DOHH2 (cell line): ENCODE data around the gene ADO.

ENCODE experiments used
- H3F3A ChIP-seq: fragments of 200-600 bp; sonication (generic), shearing (Covaris generic); 2 replicates; pipeline ENCODE4 v1.6.0; 2016; ENCODE audit warnings: antibody characterized with exemption, mild to moderate bottlenecking; ENCODE audit not compliant: control insufficient read depth, insufficient read depth
- H3K27ac ChIP-seq: fragments of 200-600 bp; sonication (generic); 2 replicates; pipeline ENCODE4 v1.5.1; 2014; ENCODE audit warnings: low read depth, mild to moderate bottlenecking, low read length, moderate library complexity
- H3K27me3 ChIP-seq: fragments of 200-600 bp; sonication (generic); 2 replicates; pipeline ENCODE4 v1.6.1; 2014; ENCODE audit warnings: mild to moderate bottlenecking, low read length, mixed read lengths; ENCODE audit not compliant: control insufficient read depth
- H3K36me3 ChIP-seq: fragments of 200-600 bp; sonication (generic); 2 replicates; pipeline ENCODE4 v1.6.1; 2014; ENCODE audit warnings: mild to moderate bottlenecking, low read length, moderate library complexity, mixed read lengths; ENCODE audit not compliant: control insufficient read depth
- H3K4me1 ChIP-seq: fragments of 200-600 bp; sonication (generic); 2 replicates; pipeline ENCODE4 v1.6.1; 2014; ENCODE audit warnings: mild to moderate bottlenecking, low read length, mixed read lengths; ENCODE audit not compliant: control insufficient read depth
- H3K4me2 ChIP-seq: fragments of 200-600 bp; sonication (generic); 2 replicates; pipeline ENCODE4 v1.6.0; 2014; ENCODE audit warnings: mild to moderate bottlenecking, low read length, moderate library complexity
- H3K4me3 ChIP-seq: fragments of 200-600 bp; sonication (generic); 2 replicates; pipeline ENCODE4 v1.5.1; 2014; ENCODE audit warnings: mild to moderate bottlenecking, low read length, mixed read lengths
- H3K79me2 ChIP-seq: fragments of 200-600 bp; sonication (generic); 2 replicates; pipeline ENCODE4 v1.6.1; 2014; ENCODE audit warnings: mild to moderate bottlenecking, low read length, mixed read lengths; ENCODE audit not compliant: control insufficient read depth
- H3K9me2 ChIP-seq: fragments of 200-600 bp; sonication (generic); replicated peaks from 2 replicates; pipeline ENCODE4 v1.6.1; 2014; ENCODE audit warnings: mild to moderate bottlenecking, low read length, mixed read lengths; ENCODE audit not compliant: control insufficient read depth
- H3K9me3 ChIP-seq: fragments of 200-600 bp; sonication (generic); 2 replicates; pipeline ENCODE4 v1.6.1; 2014; ENCODE audit warnings: antibody characterized with exemption, low read length, mixed read lengths; ENCODE audit not compliant: control insufficient read depth, insufficient read depth
- H4K20me1 ChIP-seq: fragments of 200-600 bp; sonication (generic); 2 replicates; pipeline ENCODE4 v1.6.0; 2014; ENCODE audit warnings: low read depth, mild to moderate bottlenecking, antibody characterized with exemption, low read length, moderate library complexity; ENCODE audit not compliant: control insufficient read depth, insufficient read depth
- EZH2phosphoT487 ChIP-seq: fragments of 200-600 bp; sonication (generic); IDR thresholded peaks from 2 replicates; pipeline ENCODE4 v1.6.1; 2017; ENCODE audit warnings: borderline replicate concordance, mild to moderate bottlenecking, antibody characterized with exemption, low read length, moderate library complexity, mixed read lengths
- TF ChIP-seq, protein P1 (sequence below): fragments of 200-600 bp; sonication (generic); IDR thresholded peaks from one replicate; pipeline ENCODE4 v1.5.1; 2014; ENCODE audit warnings: antibody characterized with exemption, mild to moderate bottlenecking, low read depth, low read length; ENCODE audit not compliant: poor library complexity, severe bottlenecking

ADO gene

DNA sequence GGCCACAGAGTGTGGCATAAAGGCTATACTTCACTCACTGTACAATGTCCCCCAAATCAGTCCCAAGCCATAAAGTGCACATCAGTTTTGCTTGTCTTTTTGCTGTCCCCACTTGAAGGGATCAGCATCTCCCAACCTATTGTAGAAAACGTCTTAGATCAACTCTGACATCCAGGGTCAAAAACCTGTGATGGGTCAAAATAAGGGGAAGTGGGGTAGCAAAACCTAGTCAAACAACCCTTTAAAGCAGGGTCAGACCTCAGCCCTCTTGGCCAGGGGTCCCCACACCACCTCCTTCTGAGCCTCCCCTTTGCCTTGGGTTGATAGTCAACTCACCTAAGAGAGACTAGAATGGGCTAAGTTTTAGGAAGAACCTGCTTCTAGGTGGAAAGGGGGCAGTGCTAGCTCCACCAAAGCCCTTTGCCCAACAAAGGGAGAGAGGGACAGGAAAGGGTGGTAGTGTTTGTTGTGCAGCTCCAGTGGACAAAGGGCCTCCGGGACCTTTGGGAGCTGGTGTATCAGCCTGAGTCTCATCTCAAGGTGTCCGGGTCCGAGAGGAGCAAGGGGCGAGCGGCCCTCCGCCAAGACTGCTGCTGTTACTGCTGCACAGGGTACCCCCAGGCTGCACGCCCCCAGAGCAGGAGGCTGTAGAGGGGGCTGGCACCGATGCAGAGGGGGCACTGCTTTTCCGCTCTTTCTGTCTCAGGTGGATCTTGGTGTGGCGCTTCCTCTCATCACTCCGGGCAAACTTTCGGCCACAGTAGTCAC lies 8.3 kb downstream of the ADO start:
- Histone ChIP-seq H3K36me3 (peaks cover 26% of the 10 kb centered on the region), H4K20me1 (peaks cover 11% of the 10 kb centered on the region), H3K27ac (no peak overlapping the region), H3K79me2 (peaks cover 18% of the 10 kb centered on the region), H3K4me1 (peaks cover 37% of the 10 kb centered on the region), H3F3A (peaks cover 30% of the 10 kb centered on the region), H3K27me3 (peaks cover 23% of the 10 kb centered on the region), H3K9me2 (no peaks in the 10 kb centered on the region), H3K4me3 (no peak overlapping the region), H3K4me2 (no peak overlapping the region), H3K9me3 (no peaks in the 10 kb centered on the region)
- TF ChIP-seq EZH2phosphoT487, result no peak
- TF ChIP-seq, protein P1, sequence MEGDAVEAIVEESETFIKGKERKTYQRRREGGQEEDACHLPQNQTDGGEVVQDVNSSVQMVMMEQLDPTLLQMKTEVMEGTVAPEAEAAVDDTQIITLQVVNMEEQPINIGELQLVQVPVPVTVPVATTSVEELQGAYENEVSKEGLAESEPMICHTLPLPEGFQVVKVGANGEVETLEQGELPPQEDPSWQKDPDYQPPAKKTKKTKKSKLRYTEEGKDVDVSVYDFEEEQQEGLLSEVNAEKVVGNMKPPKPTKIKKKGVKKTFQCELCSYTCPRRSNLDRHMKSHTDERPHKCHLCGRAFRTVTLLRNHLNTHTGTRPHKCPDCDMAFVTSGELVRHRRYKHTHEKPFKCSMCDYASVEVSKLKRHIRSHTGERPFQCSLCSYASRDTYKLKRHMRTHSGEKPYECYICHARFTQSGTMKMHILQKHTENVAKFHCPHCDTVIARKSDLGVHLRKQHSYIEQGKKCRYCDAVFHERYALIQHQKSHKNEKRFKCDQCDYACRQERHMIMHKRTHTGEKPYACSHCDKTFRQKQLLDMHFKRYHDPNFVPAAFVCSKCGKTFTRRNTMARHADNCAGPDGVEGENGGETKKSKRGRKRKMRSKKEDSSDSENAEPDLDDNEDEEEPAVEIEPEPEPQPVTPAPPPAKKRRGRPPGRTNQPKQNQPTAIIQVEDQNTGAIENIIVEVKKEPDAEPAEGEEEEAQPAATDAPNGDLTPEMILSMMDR, result no peak

DNA sequence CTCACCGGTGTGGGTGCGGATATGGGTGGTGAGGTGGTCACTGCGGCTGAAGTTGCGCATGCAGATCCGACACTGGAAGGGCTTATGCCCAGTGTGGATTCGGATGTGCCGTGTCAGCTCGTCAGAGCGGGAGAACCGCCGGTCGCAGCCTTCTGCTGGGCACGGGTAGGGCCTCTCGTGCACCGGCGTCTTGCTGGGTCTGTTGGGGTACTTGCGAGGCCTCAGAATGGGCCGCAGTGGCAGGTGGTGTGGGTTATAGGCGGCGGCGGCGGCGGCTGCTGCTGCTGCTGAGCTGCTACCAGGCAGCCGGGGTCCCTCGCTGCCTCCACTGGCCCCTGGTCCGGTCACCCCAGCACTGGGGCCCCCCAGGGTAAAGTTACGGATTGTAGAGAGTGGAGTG lies 8.9 kb downstream of the ADO start:
- Histone ChIP-seq H3K9me2 (no peaks in the 10 kb centered on the region), H3K4me1 (peaks cover 41% of the 10 kb centered on the region), H3K79me2 (peaks cover 12% of the 10 kb centered on the region), H3K27me3 (peaks cover 27% of the 10 kb centered on the region), H3K9me3 (no peaks in the 10 kb centered on the region), H3K36me3 (peaks cover 20% of the 10 kb centered on the region), H3K4me3 (no peak overlapping the region), H3F3A (peaks cover 30% of the 10 kb centered on the region), H3K4me2 (no peak overlapping the region), H3K27ac (no peak overlapping the region), H4K20me1 (peaks cover 11% of the 10 kb centered on the region)
- TF ChIP-seq, protein P1, result no peak
- no peak for TF ChIP-seq EZH2phosphoT487

DNA sequence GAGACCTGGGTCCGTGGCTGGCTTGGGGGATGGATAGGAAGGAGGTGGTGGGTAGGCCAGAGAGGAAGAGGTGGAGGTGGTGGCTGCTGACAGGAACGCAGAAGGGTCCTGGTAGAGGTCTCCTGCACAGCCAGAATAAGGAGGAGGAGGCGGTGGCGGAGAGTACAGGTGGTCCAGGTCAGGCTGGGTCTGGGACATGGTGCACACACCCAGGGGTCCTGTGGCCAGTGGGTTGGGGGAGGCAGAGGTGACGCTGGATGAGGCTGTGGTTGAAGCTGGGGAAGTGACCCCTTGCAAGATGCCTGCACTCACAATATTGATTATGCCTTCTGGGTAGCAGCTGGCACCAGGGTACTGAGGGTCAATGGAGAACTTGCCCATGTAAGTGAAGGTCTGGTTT lies 9.5 kb downstream of the ADO start:
- Histone ChIP-seq H3K27me3 (peaks cover 29% of the 10 kb centered on the region), H3K36me3 (peaks cover 15% of the 10 kb centered on the region), H3K79me2 (peaks cover 7% of the 10 kb centered on the region), H3K27ac (no peak overlapping the region), H4K20me1 (peaks cover 9% of the 10 kb centered on the region; the same call in 1 of the 2 replicates), H3F3A (peaks cover 30% of the 10 kb centered on the region), H3K4me3 (no peak overlapping the region), H3K4me1 (peaks cover 39% of the 10 kb centered on the region), H3K4me2 (no peak overlapping the region), H3K9me2 (no peaks in the 10 kb centered on the region), H3K9me3 (no peaks in the 10 kb centered on the region)
- TF ChIP-seq, protein P1, result no peak
- TF ChIP-seq EZH2phosphoT487, result no peak
